Measurements from ENCODE around the gene KIF7.

The KIF7 gene

GRCh38 chr15:89630260-89630659 is 25.0 kb downstream of the KIF7 start:
- H3K27ac ChIP-seq: no peak overlapping the region
- no peaks in the 10 kb centered on the region for H3K27me3 ChIP-seq (ENCODE audit: control insufficient read depth, insufficient read depth, low read length)
- no peak overlapping the region for H3K9ac ChIP-seq
- no peaks in the 10 kb centered on the region for H3K4me1 ChIP-seq
- no peaks in the 10 kb centered on the region for H3K36me3 ChIP-seq (ENCODE audit: control insufficient read depth, insufficient read depth, low read length)
- H3K9me3 ChIP-seq (ENCODE audit: control insufficient read depth, low read length): no peaks in the 10 kb centered on the region
- no peak overlapping the region for H2AFZ ChIP-seq
- no peak overlapping the region for H3K4me2 ChIP-seq (ENCODE audit: low read length)
- H3K4me3 ChIP-seq (ENCODE audit: low read depth, low read length): no peak overlapping the region
- H3K79me2 ChIP-seq: no peaks in the 10 kb centered on the region
- TF ChIP-seq, protein P1, sequence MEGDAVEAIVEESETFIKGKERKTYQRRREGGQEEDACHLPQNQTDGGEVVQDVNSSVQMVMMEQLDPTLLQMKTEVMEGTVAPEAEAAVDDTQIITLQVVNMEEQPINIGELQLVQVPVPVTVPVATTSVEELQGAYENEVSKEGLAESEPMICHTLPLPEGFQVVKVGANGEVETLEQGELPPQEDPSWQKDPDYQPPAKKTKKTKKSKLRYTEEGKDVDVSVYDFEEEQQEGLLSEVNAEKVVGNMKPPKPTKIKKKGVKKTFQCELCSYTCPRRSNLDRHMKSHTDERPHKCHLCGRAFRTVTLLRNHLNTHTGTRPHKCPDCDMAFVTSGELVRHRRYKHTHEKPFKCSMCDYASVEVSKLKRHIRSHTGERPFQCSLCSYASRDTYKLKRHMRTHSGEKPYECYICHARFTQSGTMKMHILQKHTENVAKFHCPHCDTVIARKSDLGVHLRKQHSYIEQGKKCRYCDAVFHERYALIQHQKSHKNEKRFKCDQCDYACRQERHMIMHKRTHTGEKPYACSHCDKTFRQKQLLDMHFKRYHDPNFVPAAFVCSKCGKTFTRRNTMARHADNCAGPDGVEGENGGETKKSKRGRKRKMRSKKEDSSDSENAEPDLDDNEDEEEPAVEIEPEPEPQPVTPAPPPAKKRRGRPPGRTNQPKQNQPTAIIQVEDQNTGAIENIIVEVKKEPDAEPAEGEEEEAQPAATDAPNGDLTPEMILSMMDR (IDR thresholded peaks at IDR 0.05): no peak

DNA sequence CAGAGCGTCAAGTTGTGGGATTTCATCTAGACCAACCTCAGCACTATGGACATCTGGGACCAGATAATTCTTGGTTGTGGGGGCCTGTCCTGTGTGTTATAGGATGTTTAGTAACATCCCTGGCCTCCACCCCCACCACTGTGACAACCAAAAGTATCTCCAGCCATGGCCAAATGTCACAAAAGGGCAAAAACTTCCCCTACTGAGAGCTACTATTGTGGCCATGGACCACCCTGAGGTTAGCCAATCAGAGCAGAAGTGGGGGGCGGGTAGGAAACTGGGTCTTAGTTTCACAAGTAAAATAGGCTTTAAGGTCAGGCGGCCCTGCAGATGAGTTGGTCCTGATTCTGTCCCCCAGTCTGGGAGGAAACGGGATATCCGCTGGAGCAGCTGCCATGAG is 25.4 kb downstream of the KIF7 start:
- no peak overlapping the region for H3K27ac ChIP-seq
- H3K4me2 ChIP-seq (ENCODE audit: low read length): no peak overlapping the region
- no peaks in the 10 kb centered on the region for H3K9me3 ChIP-seq (ENCODE audit: control insufficient read depth, low read length)
- no peaks in the 10 kb centered on the region for H3K36me3 ChIP-seq (ENCODE audit: control insufficient read depth, insufficient read depth, low read length)
- TF ChIP-seq, protein P1 (IDR thresholded peaks at IDR 0.05): no peak
- H2AFZ ChIP-seq: no peak overlapping the region
- no peaks in the 10 kb centered on the region for H3K27me3 ChIP-seq (ENCODE audit: control insufficient read depth, insufficient read depth, low read length)
- H3K4me3 ChIP-seq (ENCODE audit: low read depth, low read length): no peak overlapping the region
- no peaks in the 10 kb centered on the region for H3K79me2 ChIP-seq
- H3K9ac ChIP-seq: no peak overlapping the region
- H3K4me1 ChIP-seq: no peaks in the 10 kb centered on the region

- Histone ChIP-seq H3K27me3 (ENCODE audit: control insufficient read depth, insufficient read depth, low read length) (no peaks in the 10 kb centered on the region), H3K4me2 (ENCODE audit: low read length) (no peak overlapping the region), H3K9ac (no peak overlapping the region), H2AFZ (no peak overlapping the region), H3K27ac (no peak overlapping the region), H3K4me1 (no peaks in the 10 kb centered on the region), H3K36me3 (ENCODE audit: control insufficient read depth, insufficient read depth, low read length) (no peaks in the 10 kb centered on the region), H3K79me2 (no peaks in the 10 kb centered on the region), H3K9me3 (ENCODE audit: control insufficient read depth, low read length) (no peaks in the 10 kb centered on the region), H3K4me3 (ENCODE audit: low read depth, low read length) (no peak overlapping the region)
- TF ChIP-seq, protein P1 (IDR thresholded peaks at IDR 0.05): no peak
Measured at GRCh38 chr15:89628806-89629715, 26.2 kb downstream of the KIF7 start.

DNA sequence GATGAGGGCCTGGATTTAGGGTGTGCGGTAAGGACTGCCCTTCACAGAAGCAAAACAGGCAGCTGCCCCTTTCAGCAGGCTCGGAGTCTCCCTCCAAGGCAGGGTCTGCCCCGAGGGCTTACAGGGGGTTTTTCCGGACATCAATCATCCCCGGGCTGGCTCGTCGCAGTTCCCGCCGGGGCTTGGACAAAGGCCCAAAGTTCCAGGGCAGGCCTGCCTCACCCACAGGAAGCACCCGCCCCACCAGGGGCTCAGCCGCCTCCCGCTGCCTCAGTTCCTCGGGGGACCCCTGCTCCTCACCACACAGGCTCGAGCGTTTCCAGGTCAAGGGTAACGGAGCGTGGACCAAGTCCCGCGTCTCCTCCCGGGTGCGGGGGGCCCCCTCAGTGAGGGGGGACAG is 27.0 kb downstream of the KIF7 start:
- Histone ChIP-seq H3K4me1 (no peaks in the 10 kb centered on the region), H3K27ac (no peak overlapping the region), H3K4me2 (ENCODE audit: low read length) (no peak overlapping the region), H2AFZ (no peak overlapping the region), H3K79me2 (no peaks in the 10 kb centered on the region), H3K4me3 (ENCODE audit: low read depth, low read length) (no peak overlapping the region), H3K36me3 (ENCODE audit: control insufficient read depth, insufficient read depth, low read length) (no peaks in the 10 kb centered on the region), H3K27me3 (ENCODE audit: control insufficient read depth, insufficient read depth, low read length) (no peaks in the 10 kb centered on the region), H3K9ac (no peak overlapping the region), H3K9me3 (ENCODE audit: control insufficient read depth, low read length) (no peaks in the 10 kb centered on the region)
- TF ChIP-seq, protein P1 (IDR thresholded peaks at IDR 0.05): no peak
